ENCODE measurements around the gene TNFSF11. TPM values are rescaled to one million over a fixed set of nuclear protein-coding genes. Genes with fewer than 3 reads are reported as not detected.

Gene TNFSF11
- total and polyA plus RNA-seq, 4 donors, result 0.25 to 1.3 (median 0.25) TPM

Other genes starting within 250 kb of the TNFSF11 start
- gene FAM216B, start 207.4 kb downstream of the TNFSF11 start, total RNA-seq, result not detected
- not detected for gene FAM216B, start 207.4 kb downstream of the TNFSF11 start, polyA plus RNA-seq